A673 (cell line): Measurements from ENCODE around the gene LIMS2. TPM values are rescaled to one million over a fixed set of nuclear protein-coding genes. Genes with fewer than 3 reads are reported as not detected.

ENCODE experiments used
- BruUV-seq: library from RNA; stranded (reverse); fragments of 400-500 nt; replicated peaks from 2 replicates; lab custom pipeline; 2021; lab: Mats Ljungman, UMichigan
- CTCF ChIA-PET: fragments of 300-600 bp; sonication (Branson Sonifier 250); formaldehyde crosslinking; loops from one replicate; lab custom pipeline; 2022; ENCODE audit warnings: antibody characterized with exemption; lab: Charles Lee
- POLR2A ChIA-PET: fragments of 300-600 bp; sonication (Branson Sonifier 250); formaldehyde crosslinking; loops from one replicate; lab custom pipeline; 2022; ENCODE audit warnings: antibody characterized with exemption; ENCODE audit not compliant: low non-redundant PET; lab: Charles Lee
- DNase-seq: peaks from one replicate; pipeline ENCODE4 v3.0.0-alpha.2; 2015; ENCODE audit warnings: low spot score
- H3K27ac ChIP-seq: fragments of 200-600 bp; sonication (generic); 2 replicates; pipeline ENCODE4 v1.5.1; 2016; ENCODE audit warnings: mixed run types, low read depth, mild to moderate bottlenecking, mixed read lengths, antibody characterized with exemption, low read length; ENCODE audit not compliant: poor library complexity, severe bottlenecking
- H3K27me3 ChIP-seq: fragments of 200-600 bp; sonication (generic); replicated peaks from 2 replicates; pipeline ENCODE4 v1.6.1; 2017; ENCODE audit warnings: mixed run types, low read depth, mild to moderate bottlenecking, mixed read lengths, antibody characterized with exemption, low read length; ENCODE audit not compliant: insufficient read depth, poor library complexity
- H3K36me3 ChIP-seq: fragments of 200-600 bp; sonication (generic); 2 replicates; pipeline ENCODE4 v1.6.1; 2016; ENCODE audit warnings: mixed run types, mild to moderate bottlenecking, mixed read lengths, antibody characterized with exemption, low read length; ENCODE audit not compliant: insufficient read depth, poor library complexity, severe bottlenecking
- H3K4me1 ChIP-seq: fragments of 200-600 bp; sonication (generic); 2 replicates; pipeline ENCODE4 v1.6.1; 2017; ENCODE audit warnings: mixed run types, mild to moderate bottlenecking, mixed read lengths, antibody characterized with exemption, low read length; ENCODE audit not compliant: insufficient read depth, poor library complexity, severe bottlenecking
- H3K4me3 ChIP-seq: fragments of 200-600 bp; sonication (generic); 2 replicates; pipeline ENCODE4 v1.5.1; 2016; ENCODE audit warnings: low read depth, mixed run types, mild to moderate bottlenecking, mixed read lengths, low read length; ENCODE audit not compliant: poor library complexity, severe bottlenecking
- H3K9me3 ChIP-seq: fragments of 200-600 bp; sonication (generic); 2 replicates; pipeline ENCODE4 v1.6.1; 2016; ENCODE audit warnings: mixed run types, low read depth, mild to moderate bottlenecking, mixed read lengths, antibody characterized with exemption, low read length; ENCODE audit not compliant: poor library complexity, severe bottlenecking
- CTCF ChIP-seq: fragments of 300-800, 200-600 bp; sonication (generic); conservative IDR thresholded peaks from 2 replicates; pipeline ENCODE4 v1.5.1; 2017; ENCODE audit warnings: low read depth, mild to moderate bottlenecking, antibody characterized with exemption, low read length, moderate library complexity, mixed read lengths
- EZH2 ChIP-seq: fragments of 200-600 bp; sonication (generic); IDR thresholded peaks from 2 replicates; pipeline ENCODE4 v1.6.1; 2017; ENCODE audit warnings: borderline replicate concordance, low read depth, mild to moderate bottlenecking, mixed read lengths, antibody characterized with exemption, low read length; ENCODE audit not compliant: poor library complexity, severe bottlenecking
- intact Hi-C: fragments of 100-400 bp; cut with micrococcal nuclease; formaldehyde crosslinking; loops from one replicate; pipeline ENCODE4 v1.10.0; 2022; ENCODE audit not compliant: unreplicated experiment
- total RNA-seq: library from RNA; stranded (reverse); gene quantifications from 2 replicates; pipeline ENCODE4 v1.2.3, GENCODE V29; 2021

LIMS2 gene
- total RNA-seq, 1 experiment from 2014 or later: 1.2 TPM

GRCh38 chr2:127721311-127721977 is 46.1 kb upstream of the LIMS2 start:
- intact Hi-C loops: no loop called here
- Histone ChIP-seq H3K36me3 (peaks cover 65% of the 10 kb centered on the region), H3K27ac (no peak overlapping the region), H3K27me3 (no peaks in the 10 kb centered on the region), H3K4me1 (no peaks in the 10 kb centered on the region), H3K9me3 (no peaks in the 10 kb centered on the region), H3K4me3 (no peak overlapping the region)
- ChIA-PET CTCF (no interaction called here), POLR2A (no interaction called here)
- no TSS peak for BruUV-seq
- no peak for DNase-seq
- TF ChIP-seq CTCF: no peak
- TF ChIP-seq EZH2: no peak

GRCh38 chr2:127719301-127720218 is 44.2 kb upstream of the LIMS2 start:
- intact Hi-C loops: no loop called here
- TF ChIP-seq CTCF: no peak
- TF ChIP-seq EZH2: no peak
- no TSS peak for BruUV-seq
- ChIA-PET CTCF (no interaction called here), POLR2A (no interaction called here)
- Histone ChIP-seq H3K4me3 (no peak overlapping the region), H3K27ac (no peak overlapping the region), H3K9me3 (no peaks in the 10 kb centered on the region), H3K27me3 (no peaks in the 10 kb centered on the region), H3K4me1 (no peaks in the 10 kb centered on the region), H3K36me3 (peaks cover 65% of the 10 kb centered on the region)
- no peak for DNase-seq

GRCh38 chr2:127718271-127718670 is 42.9 kb upstream of the LIMS2 start:
- Histone ChIP-seq H3K36me3 (peaks cover 59% of the 10 kb centered on the region), H3K4me1 (no peaks in the 10 kb centered on the region), H3K9me3 (no peaks in the 10 kb centered on the region), H3K4me3 (no peak overlapping the region), H3K27ac (no peak overlapping the region), H3K27me3 (no peaks in the 10 kb centered on the region)
- ChIA-PET CTCF (no interaction called here), POLR2A (no interaction called here)
- no TSS peak for BruUV-seq
- DNase-seq: no peak
- TF ChIP-seq CTCF (no peak), EZH2 (no peak)
- intact Hi-C loops: no loop called here
